Activated CD8-positive, alpha-beta T cell treated with anti-CD3 and anti-CD28 coated beads for 36 hours (primary cell): ENCODE results near the gene PRELID3B. TPM values are rescaled to one million over a fixed set of nuclear protein-coding genes. Genes with fewer than 3 reads are reported as not detected.

Experiments used
- ATAC-seq: fragments of 200-7000 bp; cut with Tn5 transposase; one replicate; pipeline ENCODE4 v1.10.0; 2021; ENCODE audit warnings: mild to moderate bottlenecking, moderate library complexity
- CTCF ChIA-PET: fragments of 350-600 bp; sonication (Branson Sonifier 250); formaldehyde crosslinking; loops from one replicate; lab custom pipeline; 2021; ENCODE audit warnings: antibody characterized with exemption; lab: Charles Lee
- POLR2A ChIA-PET: fragments of 350-600 bp; sonication (Branson Sonifier 250); formaldehyde crosslinking; loops from one replicate; lab custom pipeline; 2021; ENCODE audit warnings: antibody characterized with exemption; lab: Charles Lee
- DNase-seq: peaks from one replicate; pipeline ENCODE4 v3.0.0-alpha.2; 2020
- H3K27ac Mint-ChIP-seq: one replicate; pipeline ENCODE4 v1.8.0; 2021; ENCODE audit warnings: mild to moderate bottlenecking, mixed read lengths
- H3K27me3 Mint-ChIP-seq: one replicate; pipeline ENCODE4 v1.8.0; 2021; ENCODE audit warnings: mixed read lengths
- H3K36me3 Mint-ChIP-seq: one replicate; pipeline ENCODE4 v1.8.0; 2021; ENCODE audit warnings: low read depth, mixed read lengths
- H3K4me1 Mint-ChIP-seq: one replicate; pipeline ENCODE4 v1.8.0; 2021; ENCODE audit warnings: low read depth, mixed read lengths
- H3K4me3 Mint-ChIP-seq: one replicate; pipeline ENCODE4 v1.8.0; 2021; ENCODE audit warnings: mild to moderate bottlenecking, moderate library complexity, mixed read lengths
- H3K9me3 Mint-ChIP-seq: one replicate; pipeline ENCODE4 v1.8.0; 2021; ENCODE audit warnings: mixed read lengths
- intact Hi-C: fragments of 100-400 bp; cut with micrococcal nuclease; formaldehyde crosslinking; loops from one replicate; pipeline ENCODE4 v1.10.0; 2022
- total RNA-seq, 2 experiments: library from RNA; stranded (reverse); gene quantifications; one replicate each; pipeline ENCODE4 v1.2.3, GENCODE V29; 2021
- TF ChIP-seq, protein P1 (sequence below): fragments of 200-600 bp; IDR thresholded peaks from one replicate; pipeline ENCODE4 v1.8.0; 2022; ENCODE audit warnings: antibody characterized with exemption, mild to moderate bottlenecking

The PRELID3B gene
- total RNA-seq, 2 experiments from 2014 or later: 140 to 145 TPM

DNA sequence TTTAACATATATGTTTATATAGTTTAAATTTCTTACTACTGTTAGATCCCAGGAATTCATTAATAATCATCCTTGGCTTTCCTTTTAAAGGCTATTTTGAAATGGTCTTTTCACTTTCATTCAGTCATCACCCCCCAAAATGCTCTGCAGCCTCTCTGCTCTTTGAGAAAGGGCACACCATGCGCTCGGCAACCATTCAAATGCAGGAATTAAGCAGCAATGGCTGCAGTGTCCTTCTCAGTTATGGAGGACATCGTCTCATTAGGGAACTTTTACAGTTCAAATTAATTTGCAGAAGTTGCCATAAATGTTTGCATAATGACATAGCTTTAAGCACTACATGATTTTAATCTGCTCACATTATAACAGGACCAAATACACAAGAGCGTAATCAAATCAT, 17.1 kb downstream of the PRELID3B start:
- no peak for ATAC-seq
- no peak for DNase-seq
- peaks cover 56% of the 10 kb centered on the region for H3K36me3 Mint-ChIP-seq
- TF ChIP-seq, protein P1, sequence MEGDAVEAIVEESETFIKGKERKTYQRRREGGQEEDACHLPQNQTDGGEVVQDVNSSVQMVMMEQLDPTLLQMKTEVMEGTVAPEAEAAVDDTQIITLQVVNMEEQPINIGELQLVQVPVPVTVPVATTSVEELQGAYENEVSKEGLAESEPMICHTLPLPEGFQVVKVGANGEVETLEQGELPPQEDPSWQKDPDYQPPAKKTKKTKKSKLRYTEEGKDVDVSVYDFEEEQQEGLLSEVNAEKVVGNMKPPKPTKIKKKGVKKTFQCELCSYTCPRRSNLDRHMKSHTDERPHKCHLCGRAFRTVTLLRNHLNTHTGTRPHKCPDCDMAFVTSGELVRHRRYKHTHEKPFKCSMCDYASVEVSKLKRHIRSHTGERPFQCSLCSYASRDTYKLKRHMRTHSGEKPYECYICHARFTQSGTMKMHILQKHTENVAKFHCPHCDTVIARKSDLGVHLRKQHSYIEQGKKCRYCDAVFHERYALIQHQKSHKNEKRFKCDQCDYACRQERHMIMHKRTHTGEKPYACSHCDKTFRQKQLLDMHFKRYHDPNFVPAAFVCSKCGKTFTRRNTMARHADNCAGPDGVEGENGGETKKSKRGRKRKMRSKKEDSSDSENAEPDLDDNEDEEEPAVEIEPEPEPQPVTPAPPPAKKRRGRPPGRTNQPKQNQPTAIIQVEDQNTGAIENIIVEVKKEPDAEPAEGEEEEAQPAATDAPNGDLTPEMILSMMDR: no peak
- intact Hi-C loops: no loop called here
- H3K4me1 Mint-ChIP-seq: peaks cover 56% of the 10 kb centered on the region
- ChIA-PET POLR2A (no interaction called here), CTCF (no interaction called here)
- no peak overlapping the region for H3K4me3 Mint-ChIP-seq
- H3K27ac Mint-ChIP-seq: peak overlapping the region; percentile 40
- H3K27me3 Mint-ChIP-seq: no peaks in the 10 kb centered on the region
- H3K9me3 Mint-ChIP-seq: no peaks in the 10 kb centered on the region

DNA sequence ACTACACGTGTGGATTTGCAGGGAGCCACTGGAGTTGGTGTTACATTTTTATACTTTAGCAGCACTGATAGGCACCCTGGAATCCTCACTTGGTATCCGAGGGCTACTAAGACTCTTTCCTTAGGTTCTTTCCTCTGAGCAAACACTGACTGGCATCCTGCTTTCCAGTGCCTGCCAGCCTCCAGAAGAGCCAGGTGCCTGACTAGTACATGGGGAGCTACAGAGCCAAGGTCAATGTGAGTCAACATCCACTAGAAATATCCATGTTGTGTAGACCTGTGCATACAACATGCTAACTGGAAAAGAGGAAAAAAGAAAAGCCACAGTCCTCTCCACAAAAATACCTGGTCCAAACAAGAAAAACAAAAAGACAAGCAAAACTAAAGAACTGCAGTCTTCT, 17.5 kb downstream of the PRELID3B start:
- no peak overlapping the region for H3K27ac Mint-ChIP-seq
- H3K4me3 Mint-ChIP-seq: no peak overlapping the region
- TF ChIP-seq, protein P1: no peak
- POLR2A ChIA-PET: interaction anchor here (1.2 kb wide), 1 partner anchor 11 kb away, joined by 3 read pairs; no protein-coding TSS in a partner anchor
- ATAC-seq: no peak
- CTCF ChIA-PET: interaction anchor here (1.3 kb wide), 1 partner anchor 8 kb away, joined by 4 read pairs; no protein-coding TSS in a partner anchor
- H3K9me3 Mint-ChIP-seq: no peaks in the 10 kb centered on the region
- H3K36me3 Mint-ChIP-seq: peaks cover 51% of the 10 kb centered on the region
- DNase-seq: no peak
- intact Hi-C loops: no loop called here
- H3K4me1 Mint-ChIP-seq: peaks cover 52% of the 10 kb centered on the region
- no peaks in the 10 kb centered on the region for H3K27me3 Mint-ChIP-seq

DNA sequence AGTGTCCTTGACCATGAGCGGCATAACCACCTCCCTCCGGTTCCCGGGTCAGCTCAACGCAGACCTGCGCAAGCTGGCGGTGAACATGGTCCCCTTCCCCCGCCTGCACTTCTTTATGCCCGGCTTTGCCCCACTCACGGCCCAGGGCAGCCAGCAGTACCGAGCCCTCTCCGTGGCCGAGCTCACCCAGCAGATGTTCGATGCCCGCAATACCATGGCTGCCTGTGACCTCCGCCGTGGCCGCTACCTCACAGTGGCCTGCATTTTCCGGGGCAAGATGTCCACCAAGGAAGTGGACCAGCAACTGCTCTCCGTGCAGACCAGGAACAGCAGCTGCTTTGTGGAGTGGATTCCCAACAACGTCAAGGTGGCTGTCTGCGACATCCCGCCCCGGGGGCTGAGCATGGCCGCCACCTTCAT, 18.5 kb downstream of the PRELID3B start:
- ATAC-seq: no peak
- intact Hi-C loops: no loop called here
- CTCF ChIA-PET: interaction anchor here (1.3 kb wide), 1 partner anchor 9 kb away, joined by 4 read pairs; no protein-coding TSS in a partner anchor

DNA sequence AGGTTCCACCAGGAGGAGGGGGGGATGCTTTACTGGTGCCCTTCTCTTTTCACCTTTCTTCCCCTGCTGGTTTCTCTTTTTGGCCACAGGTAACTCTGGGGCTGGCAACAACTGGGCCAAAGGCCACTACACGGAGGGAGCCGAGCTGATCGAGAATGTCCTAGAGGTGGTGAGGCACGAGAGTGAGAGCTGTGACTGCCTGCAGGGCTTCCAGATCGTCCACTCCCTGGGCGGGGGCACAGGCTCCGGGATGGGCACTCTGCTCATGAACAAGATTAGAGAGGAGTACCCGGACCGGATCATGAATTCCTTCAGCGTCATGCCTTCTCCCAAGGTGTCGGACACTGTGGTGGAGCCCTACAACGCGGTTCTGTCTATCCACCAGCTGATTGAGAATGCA, 19.0 kb downstream of the PRELID3B start:
- no peak overlapping the region for H3K27ac Mint-ChIP-seq
- ATAC-seq (no peak), DNase-seq (no peak)
- H3K27me3 Mint-ChIP-seq: no peaks in the 10 kb centered on the region
- no peaks in the 10 kb centered on the region for H3K9me3 Mint-ChIP-seq
- H3K4me3 Mint-ChIP-seq: no peak overlapping the region
- ChIA-PET CTCF (interaction anchor here (1.1 to 1.3 kb wide), 2 partner anchors 8 to 10 kb away, joined by 3 to 4 read pairs; partner anchors contain the start of gene ATP5F1E), POLR2A (interaction anchor here (0.6 to 3.1 kb wide), 6 partner anchors 9 to 338 kb away, joined by 3 to 18 read pairs (median 3); partner anchors contain the start of gene ATP5F1E)
- peaks cover 39% of the 10 kb centered on the region for H3K36me3 Mint-ChIP-seq
- intact Hi-C loops: no loop called here
- TF ChIP-seq, protein P1: no peak
- peaks cover 38% of the 10 kb centered on the region for H3K4me1 Mint-ChIP-seq

More for the DNA sequence above, 18.5 kb downstream of the PRELID3B start:
- no peak overlapping the region for H3K4me3 Mint-ChIP-seq
- TF ChIP-seq, protein P1: no peak
- H3K4me1 Mint-ChIP-seq: peaks cover 43% of the 10 kb centered on the region
- POLR2A ChIA-PET: interaction anchor here (0.6 to 3.1 kb wide), 7 partner anchors 8 to 339 kb away, joined by 3 to 18 read pairs (median 3); partner anchors contain the start of gene ATP5F1E
- no peak for DNase-seq
- H3K9me3 Mint-ChIP-seq: no peaks in the 10 kb centered on the region
- H3K27ac Mint-ChIP-seq: no peak overlapping the region
- no peaks in the 10 kb centered on the region for H3K27me3 Mint-ChIP-seq
- H3K36me3 Mint-ChIP-seq: peaks cover 44% of the 10 kb centered on the region

DNA sequence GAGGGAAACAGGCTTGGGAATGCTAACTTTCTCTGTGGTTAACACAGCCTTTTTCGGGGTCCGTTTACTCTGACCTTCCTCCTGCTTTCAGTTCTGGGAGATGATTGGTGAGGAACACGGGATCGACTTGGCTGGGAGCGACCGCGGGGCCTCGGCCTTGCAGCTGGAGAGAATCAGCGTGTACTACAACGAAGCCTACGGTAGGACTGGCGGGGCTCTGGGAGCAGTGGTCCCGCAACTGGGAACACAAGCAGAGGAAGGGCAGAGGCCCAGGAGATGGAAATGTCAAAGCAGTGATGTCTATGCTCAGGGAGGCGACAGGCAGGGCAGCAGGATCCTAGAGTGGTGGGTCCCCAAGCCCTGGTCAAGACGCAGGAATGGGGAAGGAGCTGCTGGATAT, 19.8 kb downstream of the PRELID3B start:
- Mint-ChIP-seq H3K9me3 (no peaks in the 10 kb centered on the region), H3K4me3 (no peak overlapping the region), H3K27me3 (no peaks in the 10 kb centered on the region), H3K4me1 (peaks cover 30% of the 10 kb centered on the region), H3K27ac (no peak overlapping the region), H3K36me3 (peaks cover 33% of the 10 kb centered on the region)
- CTCF ChIA-PET: interaction anchor here (1.1 kb wide), 1 partner anchor 9 kb away, joined by 3 read pairs; the partner anchor contains the start of gene ATP5F1E
- TF ChIP-seq, protein P1: no peak
- intact Hi-C loops: no loop called here
- POLR2A ChIA-PET: interaction anchor here (3.1 kb wide), 1 partner anchor 10 kb away, joined by 18 read pairs; the partner anchor contains the start of gene ATP5F1E
- no peak for DNase-seq
- ATAC-seq: no peak
